ENCODE results near the gene MRM2.

- TF ChIP-seq EZH2 (IDR thresholded peaks at IDR 0.05; ENCODE audit: low read length, missing control alignments) (no peak), CTCF (conservative IDR thresholded peaks at IDR 0.05 in 1 of 2, IDR thresholded peaks at IDR 0.05 in 1 of 2; ENCODE audit: low read depth in 1 of 2, low read length in 2 of 2) (no peak)
Measured at GRCh38 chr7:2257046-2257551, 15.1 kb upstream of the MRM2 start.
